Chondrocyte (in vitro differentiated cells): ENCODE results near the gene SMAD3. TPM values are rescaled to one million over a fixed set of nuclear protein-coding genes. Genes with fewer than 3 reads are reported as not detected.

ENCODE experiments used
- DNase-seq: peaks from one replicate; pipeline ENCODE4 v3.0.0; 2021; ENCODE audit warnings: mixed read lengths, low spot score
- H3K27ac Mint-ChIP-seq: one replicate; pipeline ENCODE4 v1.8.0; 2021; ENCODE audit warnings: mild to moderate bottlenecking, moderate library complexity, mixed read lengths; ENCODE audit not compliant: unreplicated experiment
- H3K27me3 Mint-ChIP-seq: 2 replicates; pipeline ENCODE4 v1.8.0; 2021; ENCODE audit warnings: low read depth, mixed read lengths
- H3K36me3 Mint-ChIP-seq: 2 replicates; pipeline ENCODE4 v1.8.0; 2021; ENCODE audit warnings: low read depth, mixed read lengths
- H3K4me1 Mint-ChIP-seq: 2 replicates; pipeline ENCODE4 v1.8.0; 2021; ENCODE audit warnings: low read depth, mild to moderate bottlenecking, mixed read lengths
- H3K4me3 Mint-ChIP-seq: one replicate; pipeline ENCODE4 v1.8.0; 2021; ENCODE audit warnings: mild to moderate bottlenecking, moderate library complexity, mixed read lengths; ENCODE audit not compliant: unreplicated experiment
- H3K9me3 Mint-ChIP-seq: 2 replicates; pipeline ENCODE4 v1.8.0; 2021; ENCODE audit warnings: low read depth, mixed read lengths
- total RNA-seq: library from RNA; stranded (reverse); gene quantifications from 3 replicates; pipeline ENCODE4 v1.2.1, GENCODE V29; 2021
- TF ChIP-seq, protein P1 (sequence below): fragments of 200-600 bp; sonication (generic); IDR thresholded peaks from 2 replicates; pipeline ENCODE4 v1.5.0; 2021; ENCODE audit warnings: antibody characterized with exemption, mild to moderate bottlenecking, moderate library complexity

SMAD3 gene
- total RNA-seq, 1 donor from 2014 or later, result 23.2 TPM

DNA sequence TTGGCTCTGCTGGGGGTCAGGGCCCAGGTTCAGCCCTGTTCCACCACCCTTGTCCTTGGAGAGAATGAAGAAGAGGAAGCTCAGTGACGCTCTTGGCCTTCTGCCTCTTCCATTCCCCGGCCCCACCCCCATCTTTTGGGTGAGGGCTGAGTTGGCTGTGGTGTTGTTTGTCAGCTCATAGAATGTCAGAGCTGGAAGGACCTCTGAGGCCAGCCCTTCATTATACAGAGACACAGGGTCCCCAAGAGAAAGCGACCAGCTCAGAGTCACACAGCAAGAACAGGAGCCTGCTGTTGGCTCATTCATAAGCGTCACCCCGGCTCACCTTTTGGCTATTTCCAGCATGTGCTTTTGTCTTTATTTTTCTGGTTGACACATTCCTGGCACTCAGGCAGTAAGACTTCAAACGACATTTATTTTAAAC lies 120.8 kb downstream of the SMAD3 start:
- DNase-seq, result no peak
- no peaks in the 10 kb centered on the region for H3K27me3 Mint-ChIP-seq
- H3K9me3 Mint-ChIP-seq, result no peaks in the 10 kb centered on the region
- peaks cover 37% of the 10 kb centered on the region for H3K36me3 Mint-ChIP-seq
- H3K4me3 Mint-ChIP-seq, result no peak overlapping the region
- H3K4me1 Mint-ChIP-seq, result peaks cover 16% of the 10 kb centered on the region
- TF ChIP-seq, protein P1, sequence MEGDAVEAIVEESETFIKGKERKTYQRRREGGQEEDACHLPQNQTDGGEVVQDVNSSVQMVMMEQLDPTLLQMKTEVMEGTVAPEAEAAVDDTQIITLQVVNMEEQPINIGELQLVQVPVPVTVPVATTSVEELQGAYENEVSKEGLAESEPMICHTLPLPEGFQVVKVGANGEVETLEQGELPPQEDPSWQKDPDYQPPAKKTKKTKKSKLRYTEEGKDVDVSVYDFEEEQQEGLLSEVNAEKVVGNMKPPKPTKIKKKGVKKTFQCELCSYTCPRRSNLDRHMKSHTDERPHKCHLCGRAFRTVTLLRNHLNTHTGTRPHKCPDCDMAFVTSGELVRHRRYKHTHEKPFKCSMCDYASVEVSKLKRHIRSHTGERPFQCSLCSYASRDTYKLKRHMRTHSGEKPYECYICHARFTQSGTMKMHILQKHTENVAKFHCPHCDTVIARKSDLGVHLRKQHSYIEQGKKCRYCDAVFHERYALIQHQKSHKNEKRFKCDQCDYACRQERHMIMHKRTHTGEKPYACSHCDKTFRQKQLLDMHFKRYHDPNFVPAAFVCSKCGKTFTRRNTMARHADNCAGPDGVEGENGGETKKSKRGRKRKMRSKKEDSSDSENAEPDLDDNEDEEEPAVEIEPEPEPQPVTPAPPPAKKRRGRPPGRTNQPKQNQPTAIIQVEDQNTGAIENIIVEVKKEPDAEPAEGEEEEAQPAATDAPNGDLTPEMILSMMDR, result no peak
- no peak overlapping the region for H3K27ac Mint-ChIP-seq

DNA sequence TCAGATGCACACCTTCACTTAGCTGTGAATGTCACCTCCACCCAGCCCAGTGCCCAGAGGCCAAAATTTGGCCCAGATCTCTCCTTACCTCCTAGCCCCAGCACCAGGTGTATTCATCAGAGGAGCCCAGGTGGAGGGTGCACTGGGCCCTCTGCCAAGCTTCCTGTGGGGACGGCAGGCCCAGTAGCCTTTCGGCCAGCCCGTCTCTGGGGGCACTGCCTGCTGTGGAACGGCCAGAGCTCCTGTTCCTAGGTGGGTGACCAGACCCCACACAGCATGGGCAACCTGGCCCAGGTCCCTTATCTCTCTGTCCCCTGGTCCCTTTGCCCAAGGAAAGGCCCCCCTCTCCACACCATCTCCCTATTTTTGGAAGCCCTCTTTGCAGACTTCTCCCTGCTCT lies 121.3 kb downstream of the SMAD3 start:
- H3K27me3 Mint-ChIP-seq, result no peaks in the 10 kb centered on the region
- TF ChIP-seq, protein P1, result no peak
- no peaks in the 10 kb centered on the region for H3K9me3 Mint-ChIP-seq
- H3K4me3 Mint-ChIP-seq, result no peak overlapping the region
- no peak for DNase-seq
- H3K36me3 Mint-ChIP-seq, result peaks cover 37% of the 10 kb centered on the region
- H3K4me1 Mint-ChIP-seq, result peaks cover 16% of the 10 kb centered on the region
- H3K27ac Mint-ChIP-seq, result no peak overlapping the region

DNA sequence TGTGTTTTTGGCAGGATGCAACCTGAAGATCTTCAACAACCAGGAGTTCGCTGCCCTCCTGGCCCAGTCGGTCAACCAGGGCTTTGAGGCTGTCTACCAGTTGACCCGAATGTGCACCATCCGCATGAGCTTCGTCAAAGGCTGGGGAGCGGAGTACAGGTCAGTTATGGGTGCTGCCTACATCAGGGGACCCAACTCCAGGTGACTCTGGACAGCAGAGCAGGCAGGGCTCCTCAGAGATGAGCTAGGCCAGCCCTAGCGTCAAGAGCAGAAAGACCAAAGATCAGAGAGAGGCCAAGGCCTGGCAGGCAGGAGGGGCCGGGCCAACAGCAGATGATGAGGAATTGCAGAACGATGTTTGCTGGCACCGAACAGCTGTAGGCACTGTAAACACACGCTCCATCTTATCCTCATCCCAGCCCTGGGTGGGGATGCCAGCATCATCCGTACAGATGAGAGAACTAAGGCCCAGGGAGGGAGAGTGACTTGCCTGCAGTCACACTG lies 122.0 kb downstream of the SMAD3 start:
- TF ChIP-seq, protein P1, result no peak
- Mint-ChIP-seq H3K4me3 (no peak overlapping the region), H3K27ac (no peak overlapping the region), H3K27me3 (no peaks in the 10 kb centered on the region), H3K9me3 (no peaks in the 10 kb centered on the region), H3K36me3 (peaks cover 37% of the 10 kb centered on the region), H3K4me1 (peaks cover 16% of the 10 kb centered on the region)
- DNase-seq, result no peak

DNA sequence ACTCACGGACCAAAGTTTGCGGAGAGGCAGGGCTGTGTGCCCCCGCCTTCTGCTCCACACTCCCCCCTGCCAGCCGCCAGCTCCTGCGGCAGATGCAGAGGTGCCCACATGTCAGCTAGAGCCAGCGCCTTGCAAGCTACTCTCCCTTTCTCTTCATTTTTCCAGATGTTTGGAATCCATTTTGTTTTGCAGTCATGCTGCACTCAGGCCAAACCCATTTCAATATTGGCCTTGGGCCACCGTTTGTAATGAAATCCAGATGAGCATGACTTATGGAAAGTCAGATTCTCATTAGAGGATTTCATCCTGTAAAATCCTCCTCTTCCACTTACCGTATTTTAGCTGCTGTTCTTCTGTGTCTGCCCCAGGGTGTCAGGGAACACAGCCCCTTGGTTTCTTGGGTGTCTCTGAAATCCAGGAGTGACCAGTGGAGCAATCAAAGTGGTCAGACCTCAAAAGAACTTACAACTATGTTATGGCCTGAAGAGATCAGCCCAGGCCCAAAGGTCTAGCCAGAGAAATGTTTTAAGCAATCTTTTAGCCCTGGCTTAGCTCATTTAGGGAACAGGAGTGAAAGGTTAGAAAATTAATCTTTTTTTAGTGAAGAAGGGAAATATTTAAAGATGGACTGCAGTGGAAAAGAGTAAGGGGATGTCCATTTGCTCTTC lies 123.3 kb downstream of the SMAD3 start:
- H3K36me3 Mint-ChIP-seq, result peaks cover 35% of the 10 kb centered on the region
- no peak overlapping the region for H3K4me3 Mint-ChIP-seq
- TF ChIP-seq, protein P1, result no peak
- DNase-seq, result no peak
- peak overlapping the region; percentile 49 for H3K27ac Mint-ChIP-seq
- H3K27me3 Mint-ChIP-seq, result no peaks in the 10 kb centered on the region
- no peaks in the 10 kb centered on the region for H3K9me3 Mint-ChIP-seq
- peaks cover 22% of the 10 kb centered on the region for H3K4me1 Mint-ChIP-seq

DNA sequence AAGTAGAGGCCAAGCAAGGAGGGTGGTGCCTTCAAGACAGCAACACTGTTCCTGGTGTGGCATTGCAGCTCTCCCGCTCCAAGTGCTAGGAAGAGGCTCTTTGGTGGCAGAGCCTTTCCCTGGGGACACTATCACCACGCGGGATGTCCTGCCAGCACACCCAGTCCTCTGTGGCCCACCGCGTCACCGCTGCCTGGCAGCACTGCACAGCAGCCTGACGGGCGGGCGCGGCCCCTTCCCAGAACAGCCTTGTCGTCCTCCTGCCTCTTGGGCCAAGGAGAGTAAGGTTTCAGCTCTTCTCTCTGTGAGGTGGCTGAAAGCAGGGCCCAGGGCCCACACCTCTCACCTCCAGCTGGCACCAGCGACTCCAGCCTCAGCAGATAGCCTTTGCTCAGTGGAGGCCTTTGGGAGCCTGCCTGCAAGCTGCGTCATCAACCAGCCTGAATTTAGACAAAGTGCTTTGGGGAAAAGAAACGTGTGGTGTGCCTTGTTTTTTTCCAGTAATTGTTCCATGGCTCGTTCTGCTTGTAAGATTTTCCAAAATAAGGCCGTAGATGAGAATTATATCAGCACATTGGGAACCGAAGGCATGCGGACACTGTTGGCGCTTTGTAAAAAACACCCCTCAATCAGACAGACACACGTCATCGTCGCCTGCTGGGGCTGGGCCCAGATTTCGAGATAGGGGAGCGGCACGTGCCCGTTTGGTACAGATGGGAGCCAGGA lies 124.1 kb downstream of the SMAD3 start:
- Mint-ChIP-seq H3K27me3 (no peaks in the 10 kb centered on the region), H3K4me1 (peaks cover 28% of the 10 kb centered on the region), H3K9me3 (no peaks in the 10 kb centered on the region), H3K36me3 (peaks cover 37% of the 10 kb centered on the region), H3K4me3 (no peak overlapping the region), H3K27ac (no peak overlapping the region)
- TF ChIP-seq, protein P1, result no peak
- no peak for DNase-seq
